Right lung (tissue), 10 donors: Measurements from ENCODE around the gene SLC17A4. TPM values are rescaled to one million over a fixed set of nuclear protein-coding genes. Genes with fewer than 3 reads are reported as not detected.

Experiments used
- DNase-seq, 2 donors: peaks; one replicate each; pipeline ENCODE4 v3.0.0-alpha.2; 2013
- long read RNA-seq, 8 donors: transcript quantifications; one replicate each; lab custom pipeline, GENCODE V29; 2026
- polyA plus RNA-seq, 5 donors: library from polyadenylated mRNA; unstranded; fragments of 120-200 nt; gene quantifications; one replicate each; pipeline versions ENCODE4 v1.2.1 to v1.2.3, GENCODE V29; 2013; ENCODE audit warnings: inconsistent platforms in 1 of 5, low replicate concordance in 1 of 5; ENCODE audit not compliant: insufficient read length in 5 of 5, insufficient read depth in 1 of 5

SLC17A4 gene, protein sequence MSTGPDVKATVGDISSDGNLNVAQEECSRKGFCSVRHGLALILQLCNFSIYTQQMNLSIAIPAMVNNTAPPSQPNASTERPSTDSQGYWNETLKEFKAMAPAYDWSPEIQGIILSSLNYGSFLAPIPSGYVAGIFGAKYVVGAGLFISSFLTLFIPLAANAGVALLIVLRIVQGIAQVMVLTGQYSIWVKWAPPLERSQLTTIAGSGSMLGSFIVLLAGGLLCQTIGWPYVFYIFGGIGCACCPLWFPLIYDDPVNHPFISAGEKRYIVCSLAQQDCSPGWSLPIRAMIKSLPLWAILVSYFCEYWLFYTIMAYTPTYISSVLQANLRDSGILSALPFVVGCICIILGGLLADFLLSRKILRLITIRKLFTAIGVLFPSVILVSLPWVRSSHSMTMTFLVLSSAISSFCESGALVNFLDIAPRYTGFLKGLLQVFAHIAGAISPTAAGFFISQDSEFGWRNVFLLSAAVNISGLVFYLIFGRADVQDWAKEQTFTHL
- under 1 TPM in 2 of 5 donors, not detected in 3; 0.05 to 0.09 TPM for polyA plus RNA-seq
- long read RNA-seq, donor 1: 0 reads
- long read RNA-seq, donor 2: 0 reads
- long read RNA-seq, donor 3: 0 reads
- long read RNA-seq, donor 4: 0 reads
- long read RNA-seq, donor 5: 0 reads
- long read RNA-seq, donor 6: 0 reads
- long read RNA-seq, donor 7: 0 reads
- long read RNA-seq, donor 8: 0 reads

DNA sequence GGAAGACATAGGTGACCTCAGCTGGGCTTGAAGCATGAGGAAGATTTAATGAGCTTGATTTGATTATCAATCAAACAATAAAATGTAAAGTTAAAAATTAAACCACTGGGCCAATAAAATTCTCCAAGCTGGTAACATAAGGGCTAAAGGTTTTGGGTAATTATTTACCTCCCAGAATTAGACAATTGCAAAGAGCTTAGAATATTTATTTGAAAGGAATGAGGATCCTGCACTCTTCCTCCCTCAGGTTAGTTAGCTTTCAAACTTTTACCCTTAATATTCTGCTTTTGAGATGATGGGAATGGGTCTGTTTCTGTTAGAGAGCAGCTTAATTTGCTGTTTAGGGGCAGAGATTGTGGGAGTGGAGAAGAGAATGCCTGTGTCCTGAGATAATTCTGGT lies at the start of gene SLC17A4:
Gene SLC17A4 (plus strand): TSS at position 208 of the 400 bp plus-strand sequence. CDS start 7,221 bp downstream, outside the sequence.
- DNase-seq: no peak

DNA sequence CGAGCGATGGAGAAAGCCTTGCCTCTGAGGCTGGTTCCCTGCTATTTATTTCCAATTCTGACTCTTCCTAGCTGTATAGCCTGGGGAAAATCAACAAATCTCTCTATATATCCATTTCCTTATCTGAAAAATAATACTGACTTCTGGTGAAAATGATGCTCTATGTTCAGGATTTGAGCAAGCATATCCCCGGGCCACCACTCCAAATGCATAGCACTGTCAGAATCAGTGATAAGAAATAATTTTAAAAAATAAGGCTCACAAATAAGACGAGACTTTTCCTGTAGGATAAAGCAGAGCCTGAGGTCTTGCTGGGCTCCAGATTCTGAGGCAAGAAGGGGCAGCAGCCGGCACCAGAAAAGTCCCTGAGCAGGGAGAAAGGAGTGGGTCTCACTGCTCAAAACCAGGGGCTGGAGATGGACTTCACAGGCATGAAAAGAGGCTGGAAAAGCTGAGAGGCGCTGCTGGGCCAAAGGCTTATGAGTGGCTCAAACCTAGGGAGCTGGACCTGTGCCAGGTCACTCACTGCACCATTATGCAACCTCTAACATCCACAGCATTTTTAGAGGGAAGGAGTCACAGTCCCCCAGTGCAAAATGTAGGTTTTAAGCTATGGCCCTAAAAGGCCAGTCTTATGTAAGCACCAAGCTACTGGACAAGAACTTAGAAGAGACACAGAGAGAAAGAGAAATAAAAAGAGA lies 48.1 kb upstream of the SLC17A4 start:
- DNase-seq: peak in 1 of 2 donors; percentile 20

DNA sequence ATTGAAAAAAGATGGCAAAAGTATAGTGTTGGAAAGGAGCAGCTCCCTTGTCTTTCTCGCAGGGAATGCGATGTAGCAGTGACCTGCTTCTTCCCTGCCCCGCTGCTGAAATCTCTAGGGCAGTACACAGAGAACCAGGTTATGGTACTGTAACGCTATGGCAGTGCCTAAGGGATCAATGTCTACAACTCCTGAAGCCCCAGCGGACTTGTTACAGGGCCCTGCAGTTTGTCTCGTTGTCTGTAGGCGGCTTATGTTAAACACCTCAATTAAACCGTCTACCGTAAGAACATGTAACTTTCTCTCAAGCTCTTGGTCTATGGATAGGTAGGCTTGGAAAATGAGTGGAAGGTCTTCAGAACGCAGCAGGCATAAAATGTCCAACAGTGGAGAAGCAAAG lies 44.8 kb upstream of the SLC17A4 start:
- no peak for DNase-seq

DNA sequence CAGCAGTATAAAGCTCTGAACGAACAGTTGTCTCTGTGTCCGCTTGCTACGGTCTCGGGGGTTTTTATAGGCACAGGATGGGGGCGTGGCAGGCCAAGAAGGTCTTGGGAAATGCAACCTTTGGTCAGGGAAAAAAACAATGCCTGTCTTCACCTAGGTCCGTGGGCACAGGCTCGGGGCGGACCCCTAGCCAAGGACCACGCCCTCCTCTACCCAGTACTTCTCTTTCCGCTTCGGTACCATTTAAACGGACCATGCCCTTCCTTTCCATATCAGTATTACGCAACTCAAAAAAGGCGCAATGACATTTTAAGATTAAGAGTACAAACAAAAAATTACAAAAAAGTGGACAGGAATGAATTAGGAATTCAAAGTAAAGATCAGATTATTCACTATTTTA lies 44.3 kb upstream of the SLC17A4 start:
- DNase-seq: no peak

DNA sequence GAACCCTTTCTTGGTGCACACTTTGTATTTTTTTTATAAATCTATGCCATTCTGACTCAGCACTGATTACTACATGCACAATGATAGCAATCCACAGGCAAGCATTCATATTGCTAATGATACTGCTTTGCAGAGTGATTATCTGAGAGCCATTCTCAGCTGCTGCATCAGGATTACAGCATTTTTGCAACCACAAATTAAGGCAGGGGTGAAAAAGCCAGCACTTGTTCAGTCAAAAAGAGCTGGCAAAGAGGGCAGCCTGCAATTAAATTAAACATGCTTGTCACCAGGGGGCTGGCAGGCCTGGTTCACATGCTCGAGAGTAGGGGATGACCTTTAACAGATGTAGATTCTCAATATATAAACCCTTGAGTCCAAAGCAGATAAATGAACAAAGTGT lies 40.7 kb upstream of the SLC17A4 start:
- no peak for DNase-seq

DNA sequence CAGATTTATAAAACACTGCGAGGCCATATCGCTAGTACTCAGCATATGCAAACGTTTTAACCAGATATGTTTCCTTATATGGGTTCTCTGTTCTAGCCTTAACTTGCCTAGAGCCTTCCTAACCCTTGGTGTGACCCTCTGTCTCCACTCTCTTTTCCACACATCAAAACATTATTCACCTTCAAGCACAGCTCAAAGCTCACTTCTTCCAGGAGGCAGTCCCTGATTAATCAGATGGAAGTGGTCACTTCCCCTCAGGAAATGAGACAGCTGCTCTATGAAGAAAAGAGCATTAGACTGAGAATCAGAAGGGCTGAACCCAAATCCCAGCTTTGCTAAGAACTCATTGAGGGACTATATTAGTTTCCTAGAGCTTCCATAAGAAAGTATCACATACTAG lies 39.8 kb upstream of the SLC17A4 start:
- DNase-seq: no peak

DNA sequence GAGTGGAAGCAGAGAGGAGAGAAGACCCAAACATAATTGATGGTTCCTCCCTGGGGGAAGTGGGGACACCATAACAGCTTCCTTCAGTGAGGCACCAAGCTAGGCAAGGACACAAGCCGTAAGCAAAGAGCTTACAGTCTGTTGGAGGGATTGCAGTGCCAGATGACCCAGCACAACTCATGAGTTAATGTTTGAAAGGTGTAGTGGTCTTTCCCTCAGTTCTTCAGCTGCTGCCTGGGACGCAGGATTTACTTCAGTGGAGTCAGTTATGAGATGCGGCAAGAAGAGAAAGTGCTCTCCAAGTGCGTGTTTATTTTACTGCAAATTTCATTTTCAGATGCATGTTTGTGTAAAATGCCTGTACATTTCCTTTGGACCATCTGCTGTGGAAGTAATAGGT lies 38.7 kb upstream of the SLC17A4 start:
- DNase-seq: no peak

DNA sequence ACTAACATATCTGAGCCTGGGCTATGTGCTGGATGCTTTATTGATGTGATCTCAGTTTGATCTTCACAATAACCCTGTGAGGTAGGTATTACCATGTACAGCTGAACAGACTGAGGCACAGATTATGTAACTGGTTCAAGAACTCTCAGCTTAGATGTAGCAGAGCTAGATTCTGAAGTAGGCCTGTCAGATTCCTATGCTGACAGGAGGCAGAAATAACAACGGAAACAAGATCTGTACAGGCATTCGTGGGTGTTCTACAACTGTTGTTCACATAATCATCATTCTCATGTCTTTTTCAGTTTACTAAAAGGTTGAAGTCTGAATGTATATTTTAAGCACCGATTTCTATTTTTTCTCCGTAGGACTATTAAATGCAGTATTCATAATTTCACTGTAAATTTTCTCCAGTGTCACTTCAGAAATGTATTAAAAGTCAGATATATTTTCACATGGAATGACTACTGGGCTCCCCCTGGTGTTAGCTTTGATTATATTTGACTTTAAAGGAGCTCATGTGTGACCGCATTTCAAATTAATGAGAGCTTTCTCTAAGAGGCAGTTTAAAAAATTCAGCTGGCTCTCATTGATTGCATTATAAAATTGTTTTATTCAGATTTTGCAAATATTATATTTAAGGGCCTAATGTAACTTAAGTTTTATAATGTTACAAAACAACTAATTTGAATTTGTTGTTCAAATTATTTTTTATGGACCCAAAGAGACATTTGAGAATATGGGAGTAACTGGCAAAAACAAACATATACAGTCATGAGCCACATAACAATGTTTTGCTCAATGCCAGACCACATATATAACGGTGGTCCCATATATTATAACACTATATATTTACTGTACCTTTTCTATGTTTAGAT lies 36.4 kb upstream of the SLC17A4 start:
- no peak for DNase-seq

DNA sequence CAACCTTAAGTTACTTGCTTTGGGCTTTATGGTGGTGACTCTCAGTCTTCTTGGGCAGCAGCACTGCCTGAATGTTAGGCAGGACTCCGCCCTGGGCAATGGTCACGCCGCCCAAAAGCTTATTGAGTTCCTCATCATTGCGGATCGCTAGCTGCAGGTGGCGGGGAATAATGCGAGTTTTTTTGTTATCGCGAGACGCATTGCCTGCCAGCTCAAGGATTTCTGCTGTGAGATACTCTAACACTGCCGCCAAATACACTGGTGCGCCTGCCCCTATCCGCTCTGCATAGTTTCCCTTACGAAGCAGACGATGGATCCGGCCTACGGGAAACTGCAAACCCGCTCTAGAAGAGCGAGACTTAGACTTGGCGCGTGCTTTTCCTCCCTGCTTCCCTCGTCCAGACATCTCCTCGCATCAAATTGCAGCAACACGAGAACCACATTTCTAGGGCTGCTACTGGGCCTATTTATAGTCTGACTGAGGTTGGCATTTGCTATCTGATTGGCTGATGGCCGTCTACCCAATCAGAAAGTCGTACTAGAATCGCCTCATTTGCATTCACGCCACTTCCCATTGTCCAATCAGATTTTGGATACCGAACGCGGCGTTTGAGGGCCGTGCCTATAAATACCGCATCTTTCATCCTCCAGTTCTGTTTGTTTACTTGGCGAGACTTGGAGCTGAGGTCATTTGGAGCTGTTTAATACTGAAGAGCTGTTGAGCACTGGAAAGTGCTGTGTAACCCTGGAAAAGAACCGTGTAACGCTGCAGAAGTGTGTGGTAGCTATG lies 28.2 kb upstream of the SLC17A4 start:
- DNase-seq: no peak

DNA sequence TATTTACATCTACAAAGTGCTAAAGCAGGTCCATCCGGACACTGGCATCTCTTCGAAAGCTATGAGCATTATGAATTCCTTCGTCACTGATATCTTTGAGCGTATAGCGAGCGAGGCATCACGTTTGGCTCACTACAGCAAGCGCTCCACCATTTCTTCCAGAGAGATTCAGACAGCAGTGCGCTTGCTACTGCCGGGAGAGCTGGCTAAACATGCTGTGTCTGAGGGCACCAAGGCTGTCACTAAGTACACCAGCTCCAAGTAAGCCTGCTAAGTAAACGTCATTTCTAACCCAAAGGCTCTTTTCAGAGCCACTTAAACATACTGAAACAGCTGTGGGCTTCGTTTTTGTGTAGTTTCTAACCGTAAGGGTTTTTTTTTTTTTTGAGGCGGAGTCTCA lies 27.5 kb upstream of the SLC17A4 start:
- DNase-seq: no peak

DNA sequence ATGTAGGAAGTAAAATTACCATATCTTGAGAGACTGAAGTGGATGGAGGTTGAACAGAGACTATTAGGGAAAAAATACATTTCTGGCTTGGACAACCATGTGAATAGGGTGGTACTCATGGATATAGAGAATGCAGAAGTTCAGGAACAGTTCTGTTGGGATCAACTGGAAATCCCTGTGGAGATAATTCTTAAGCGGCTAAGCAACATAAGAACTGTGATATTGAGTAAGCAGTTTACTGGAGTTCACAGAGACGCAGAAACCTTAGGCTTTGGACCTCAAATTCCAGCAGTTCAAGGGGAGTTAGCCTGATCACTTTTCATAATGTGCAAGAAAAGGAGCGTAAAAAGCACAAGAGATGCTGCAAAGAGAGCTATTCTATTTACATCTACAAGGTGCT lies 23.6 kb upstream of the SLC17A4 start:
- no peak for DNase-seq

DNA sequence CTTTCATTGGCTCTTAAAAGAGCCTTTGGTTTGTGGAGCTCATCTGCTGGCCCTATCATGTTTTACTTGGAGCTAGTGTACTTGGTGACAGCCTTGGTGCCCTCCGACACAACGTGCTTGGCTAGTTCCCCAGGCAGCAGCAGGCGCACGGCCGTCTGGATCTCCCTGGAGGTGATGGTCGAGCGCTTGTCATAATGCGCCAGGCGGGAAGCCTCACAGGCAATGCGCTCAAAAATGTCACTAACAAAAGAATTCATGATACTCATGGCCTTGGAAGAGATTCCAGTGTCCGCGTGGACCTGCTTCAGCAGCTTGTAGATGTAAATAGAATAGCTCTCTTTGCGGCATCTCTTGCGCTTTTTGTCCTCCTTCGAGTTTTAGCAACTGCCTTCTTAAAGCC lies 22.8 kb upstream of the SLC17A4 start:
- DNase-seq: no peak

DNA sequence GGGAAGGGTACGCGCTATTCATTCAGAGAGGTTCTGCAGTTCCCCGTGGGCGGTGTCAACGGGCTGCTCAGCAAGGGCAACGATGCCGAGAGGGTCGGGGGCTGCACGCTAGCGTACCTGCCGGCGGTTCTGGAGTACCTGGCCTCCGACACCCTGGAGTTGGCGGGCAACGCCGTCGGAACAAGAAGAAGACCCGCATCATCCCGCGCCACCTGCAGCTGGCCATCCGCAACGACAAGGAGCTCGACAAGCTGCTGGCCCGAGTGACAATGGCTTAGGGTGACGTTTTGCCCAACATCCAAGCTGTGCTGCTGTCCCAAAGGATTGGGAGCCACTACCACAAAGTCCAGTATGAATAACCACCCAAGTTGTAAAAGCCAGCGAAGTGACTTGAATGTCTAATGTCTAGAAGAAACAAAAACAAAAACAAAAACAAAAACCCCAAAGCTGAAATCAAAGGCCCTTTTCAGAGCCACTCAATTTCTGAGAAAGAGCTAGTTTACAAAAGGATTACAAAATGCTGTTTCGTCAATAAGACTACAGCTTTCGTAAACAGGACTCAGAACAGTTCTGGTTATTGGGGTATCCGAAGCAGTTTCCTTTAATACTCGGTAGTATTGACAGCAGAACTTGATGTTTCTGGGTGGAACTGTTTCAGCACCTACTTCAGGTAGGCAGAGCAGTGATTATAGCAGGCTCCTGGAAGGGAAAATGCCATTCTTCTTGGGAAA lies 21.9 kb upstream of the SLC17A4 start:
- no peak for DNase-seq

DNA sequence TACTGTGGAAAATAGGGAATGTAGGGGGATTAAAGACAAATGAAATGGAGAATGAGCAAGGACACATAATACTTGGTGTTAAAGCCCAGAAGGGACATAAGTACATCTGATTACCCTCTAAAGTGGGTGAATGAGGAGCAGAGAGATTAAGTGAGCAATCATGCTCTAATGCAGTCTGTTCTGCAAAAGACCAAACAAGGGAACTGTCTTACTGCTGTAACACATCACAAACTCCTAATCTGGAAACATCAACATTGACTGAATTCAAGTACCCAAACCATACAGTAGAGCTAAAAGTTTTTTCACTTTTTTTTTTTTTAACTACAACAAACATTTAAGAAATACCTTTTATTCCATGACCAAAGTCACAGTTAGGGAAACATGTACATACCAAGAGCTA lies 19.3 kb upstream of the SLC17A4 start:
- DNase-seq: peak; percentile 46 to 55

DNA sequence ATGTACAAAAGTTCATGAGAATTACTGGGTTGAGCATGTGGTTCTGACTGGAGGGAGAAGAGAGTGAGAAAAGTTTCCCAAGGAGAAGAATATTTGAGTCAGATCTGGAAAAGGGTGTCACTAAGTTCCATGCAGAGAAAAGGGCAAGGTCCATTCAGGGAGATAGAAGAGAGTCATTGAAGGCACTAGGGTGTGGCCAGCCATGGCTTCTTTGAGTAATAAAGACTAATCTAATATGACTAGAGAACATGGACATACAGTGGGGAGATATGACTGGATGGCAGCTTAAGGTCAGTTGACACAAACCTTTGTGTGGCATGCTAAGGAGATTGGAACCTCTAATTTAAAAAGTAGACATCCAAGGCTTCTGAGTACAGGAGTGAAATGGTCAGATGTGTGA lies 10.7 kb upstream of the SLC17A4 start:
- DNase-seq: no peak

DNA sequence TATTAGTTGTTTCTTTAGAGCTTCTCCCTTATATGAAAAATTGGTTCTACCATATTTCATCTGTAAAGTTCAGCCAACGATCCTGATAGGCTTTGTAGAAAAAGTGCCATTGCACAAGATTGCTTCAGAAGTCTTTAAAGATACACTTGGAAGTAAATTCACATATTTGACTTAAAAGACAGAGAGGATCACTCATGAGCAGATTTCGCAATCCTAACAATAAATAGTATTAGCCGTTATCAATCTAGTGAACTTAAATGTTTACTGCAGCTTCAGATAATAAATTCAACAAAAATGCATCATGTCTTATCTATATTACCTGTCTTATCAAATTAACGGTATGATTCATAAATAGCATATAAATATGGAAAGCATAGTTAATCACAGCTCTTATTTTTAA lies 8.7 kb upstream of the SLC17A4 start:
- DNase-seq: no peak

DNA sequence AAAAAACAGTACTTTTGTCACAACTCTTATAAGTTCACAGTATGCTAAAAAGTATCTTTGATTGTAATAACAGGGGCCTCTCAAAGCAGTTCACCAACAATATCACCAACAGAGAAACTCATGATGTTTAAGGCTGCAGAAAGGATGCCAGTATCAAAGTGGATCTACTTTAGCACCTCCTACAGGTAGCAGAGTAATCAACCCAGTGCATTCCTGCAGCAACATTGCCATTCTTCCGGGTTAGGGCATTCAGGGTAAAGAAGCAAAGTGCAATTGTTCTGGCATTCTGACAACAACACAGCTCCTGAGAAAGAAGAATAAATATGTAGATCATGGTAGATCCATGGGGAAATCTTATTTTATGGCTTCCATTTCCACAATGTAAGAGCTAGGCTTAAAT lies 7.6 kb upstream of the SLC17A4 start:
- no peak for DNase-seq

DNA sequence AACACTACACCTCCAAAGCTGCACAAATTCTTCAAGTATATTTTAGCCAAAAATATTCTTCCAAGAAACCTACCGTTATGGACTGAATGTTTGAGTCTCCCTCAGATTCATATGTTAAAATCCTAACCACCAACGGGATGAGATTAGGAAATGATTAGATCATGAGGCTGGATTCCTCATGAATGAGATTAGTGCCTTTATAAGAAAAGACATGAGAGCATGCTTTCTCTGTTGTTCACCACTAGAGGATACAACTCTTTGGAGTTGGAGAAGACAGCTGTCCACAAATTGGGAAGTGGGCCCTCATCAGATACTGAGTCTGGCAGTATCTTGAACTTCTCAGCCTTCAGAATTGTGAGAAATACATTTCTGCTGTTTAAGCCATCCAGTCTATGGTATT lies 7.1 kb upstream of the SLC17A4 start:
- DNase-seq: no peak

DNA sequence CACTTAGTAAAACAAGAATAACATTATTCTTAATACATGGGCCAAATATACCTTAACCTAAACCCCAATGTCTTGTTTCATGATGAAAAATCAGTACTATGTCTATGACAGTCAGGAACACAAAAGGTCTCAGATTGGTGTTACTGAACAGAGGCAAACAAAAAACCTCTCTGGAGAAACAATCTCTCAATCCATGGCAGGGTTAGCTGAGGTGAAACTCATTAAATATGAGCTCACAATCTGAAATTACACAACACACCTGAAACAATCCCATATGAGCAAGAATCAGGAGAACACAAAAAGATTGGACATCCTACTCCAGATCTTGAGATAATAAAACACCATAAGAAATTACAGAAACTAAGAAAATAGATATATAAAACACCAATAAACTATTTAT lies 6.5 kb upstream of the SLC17A4 start:
- DNase-seq: no peak
